ENCODE measurements around the gene LBP. TPM values are rescaled to one million over a fixed set of nuclear protein-coding genes. Genes with fewer than 3 reads are reported as not detected.
"Not testable (repeated sequence)": the region's sequence is repeated elsewhere in the genome, so short reads cannot be mapped to it uniquely, and the experiment has no call there.

The LBP gene
- total and polyA plus RNA-seq, 5 donors: 0.42 to 6.3 (median 1.9) TPM

GRCh38 chr20:38393259-38393658 lies 47.0 kb downstream of the LBP start:
- Histone ChIP-seq H3K27me3 (ENCODE audit: control insufficient read depth, insufficient read depth) (no peaks in the 10 kb centered on the region), H3K4me1 (ENCODE audit: control insufficient read depth, insufficient read depth, low read length) (no peaks in the 10 kb centered on the region), H3K4me3 (ENCODE audit: low read length) (no peak overlapping the region), H3K9me3 (ENCODE audit: control insufficient read depth, low read length) (no peaks in the 10 kb centered on the region), H3K27ac (ENCODE audit: low read length) (no peak overlapping the region)
- intact Hi-C loops (cut with DNase I): loop anchor here in 1 of 4 donors (10.0 kb wide), 1 partner anchor 168 kb away; no protein-coding TSS in a partner anchor
- no peak for ATAC-seq
- DNase-seq: no peak
- 83% methylated on average over 5 of the region's 5 CpGs for WGBS

GRCh38 chr20:38395165-38395564 lies 48.9 kb downstream of the LBP start:
- WGBS: 35% methylated on average over 2 of the region's 2 CpGs
- ATAC-seq (peak; percentile 84 to 87), DNase-seq (peak in 2 of 3 donors; percentile 28 to 67)
- Histone ChIP-seq H3K4me1 (ENCODE audit: control insufficient read depth, insufficient read depth, low read length) (no peaks in the 10 kb centered on the region), H3K9me3 (ENCODE audit: control insufficient read depth, low read length) (no peaks in the 10 kb centered on the region), H3K27ac (ENCODE audit: low read length) (no peak overlapping the region), H3K4me3 (ENCODE audit: low read length) (no peak overlapping the region), H3K27me3 (ENCODE audit: control insufficient read depth, insufficient read depth) (no peaks in the 10 kb centered on the region)
- intact Hi-C loops (cut with DNase I): loop anchor here in 1 of 4 donors (10.0 kb wide), 1 partner anchor 170 kb away; no protein-coding TSS in a partner anchor

GRCh38 chr20:38395751-38396395 lies 49.6 kb downstream of the LBP start:
- not testable (repeated sequence) for H3K4me1 ChIP-seq (ENCODE audit: control insufficient read depth, insufficient read depth, low read length); DNase-seq; H3K9me3 ChIP-seq (ENCODE audit: control insufficient read depth, low read length); H3K27ac ChIP-seq (ENCODE audit: low read length); H3K27me3 ChIP-seq (ENCODE audit: control insufficient read depth, insufficient read depth); H3K4me3 ChIP-seq (ENCODE audit: low read length)
- WGBS: 60% methylated on average over 2 of the region's 2 CpGs
- ATAC-seq: peak; percentile 40 to 77
- intact Hi-C loops (cut with DNase I): loop anchor here in 1 of 4 donors (10.0 kb wide), 1 partner anchor 171 kb away; no protein-coding TSS in a partner anchor

GRCh38 chr20:38402089-38402488 lies 55.8 kb downstream of the LBP start:
- ATAC-seq: no peak
- Histone ChIP-seq H3K4me3 (ENCODE audit: low read length) (no peak overlapping the region), H3K4me1 (ENCODE audit: control insufficient read depth, insufficient read depth, low read length) (no peaks in the 10 kb centered on the region), H3K27me3 (ENCODE audit: control insufficient read depth, insufficient read depth) (no peaks in the 10 kb centered on the region), H3K9me3 (ENCODE audit: control insufficient read depth, low read length) (no peaks in the 10 kb centered on the region), H3K27ac (ENCODE audit: low read length) (no peak overlapping the region)
- WGBS: 93% methylated on average over 5 of the region's 5 CpGs
- DNase-seq: no peak
- intact Hi-C loops (cut with DNase I): loop anchor here in 1 of 4 donors (10.0 kb wide), 1 partner anchor 57 kb away; the partner anchor contains the start of gene LBP

- WGBS: 76% methylated on average over 8 of the region's 8 CpGs
- H3K27ac ChIP-seq (ENCODE audit: low read length): no peak overlapping the region
- intact Hi-C loops (cut with DNase I): loop anchor here in 1 of 4 donors (10.0 kb wide), 1 partner anchor 58 kb away; the partner anchor contains the start of gene LBP
These were observed 56.5 kb downstream of the LBP start for GRCh38 chr20:38402816-38403215.

GRCh38 chr20:38404016-38404415 lies 57.7 kb downstream of the LBP start:
- ATAC-seq: no peak

More at GRCh38 chr20:38402816-38403215, 56.5 kb downstream of the LBP start:
- H3K4me3 ChIP-seq (ENCODE audit: low read length): no peak overlapping the region
- H3K27me3 ChIP-seq (ENCODE audit: control insufficient read depth, insufficient read depth): no peaks in the 10 kb centered on the region
- H3K9me3 ChIP-seq (ENCODE audit: control insufficient read depth, low read length): no peaks in the 10 kb centered on the region
- H3K4me1 ChIP-seq (ENCODE audit: control insufficient read depth, insufficient read depth, low read length): no peaks in the 10 kb centered on the region
- DNase-seq (no peak), ATAC-seq (no peak)

GRCh38 chr20:38405132-38405531 lies 58.9 kb downstream of the LBP start:
- no peak for ATAC-seq
- Histone ChIP-seq H3K27ac (ENCODE audit: low read length) (no peak overlapping the region), H3K27me3 (ENCODE audit: control insufficient read depth, insufficient read depth) (no peaks in the 10 kb centered on the region), H3K4me1 (ENCODE audit: control insufficient read depth, insufficient read depth, low read length) (no peaks in the 10 kb centered on the region), H3K9me3 (ENCODE audit: control insufficient read depth, low read length) (no peaks in the 10 kb centered on the region), H3K4me3 (ENCODE audit: low read length) (no peak overlapping the region)
- 73% methylated on average over 2 of the region's 2 CpGs for WGBS
- intact Hi-C loops (cut with DNase I): loop anchor here in 1 of 4 donors (10.0 kb wide), 1 partner anchor 60 kb away; the partner anchor contains the start of gene LBP
- no peak for DNase-seq

More at GRCh38 chr20:38404016-38404415, 57.7 kb downstream of the LBP start:
- Histone ChIP-seq H3K4me3 (ENCODE audit: low read length) (no peak overlapping the region), H3K27me3 (ENCODE audit: control insufficient read depth, insufficient read depth) (no peaks in the 10 kb centered on the region), H3K4me1 (ENCODE audit: control insufficient read depth, insufficient read depth, low read length) (no peaks in the 10 kb centered on the region), H3K9me3 (ENCODE audit: control insufficient read depth, low read length) (no peaks in the 10 kb centered on the region), H3K27ac (ENCODE audit: low read length) (no peak overlapping the region)
- intact Hi-C loops (cut with DNase I): loop anchor here in 1 of 4 donors (10.0 kb wide), 1 partner anchor 59 kb away; the partner anchor contains the start of gene LBP
- DNase-seq: no peak

GRCh38 chr20:38406476-38406875 lies 60.2 kb downstream of the LBP start:
- 87% methylated on average over 5 of the region's 5 CpGs for WGBS
- Histone ChIP-seq H3K4me3 (ENCODE audit: low read length) (no peak overlapping the region), H3K9me3 (ENCODE audit: control insufficient read depth, low read length) (no peaks in the 10 kb centered on the region), H3K27ac (ENCODE audit: low read length) (no peak overlapping the region), H3K4me1 (ENCODE audit: control insufficient read depth, insufficient read depth, low read length) (no peaks in the 10 kb centered on the region), H3K27me3 (ENCODE audit: control insufficient read depth, insufficient read depth) (no peaks in the 10 kb centered on the region)
- no peak for ATAC-seq
- intact Hi-C loops (cut with DNase I): loop anchor here in 1 of 4 donors (10.0 kb wide), 1 partner anchor 62 kb away; the partner anchor contains the start of gene LBP
- no peak for DNase-seq

GRCh38 chr20:38407321-38407720 lies 61.0 kb downstream of the LBP start:
- no peak overlapping the region for H3K4me3 ChIP-seq (ENCODE audit: low read length)
- intact Hi-C loops (cut with DNase I): loop anchor here in 1 of 4 donors (10.0 kb wide), 1 partner anchor 63 kb away; the partner anchor contains the start of gene LBP
- 92% methylated on average over 29 of the region's 29 CpGs for WGBS
- ATAC-seq (no peak), DNase-seq (peak in 1 of 3 donors; percentile 73)
- H3K9me3 ChIP-seq (ENCODE audit: control insufficient read depth, low read length): no peaks in the 10 kb centered on the region
- H3K4me1 ChIP-seq (ENCODE audit: control insufficient read depth, insufficient read depth, low read length): no peaks in the 10 kb centered on the region
- no peaks in the 10 kb centered on the region for H3K27me3 ChIP-seq (ENCODE audit: control insufficient read depth, insufficient read depth)
- no peak overlapping the region for H3K27ac ChIP-seq (ENCODE audit: low read length)

GRCh38 chr20:38407822-38408221 lies 61.5 kb downstream of the LBP start:
- not testable (repeated sequence) for H3K9me3 ChIP-seq (ENCODE audit: control insufficient read depth, low read length); H3K27me3 ChIP-seq (ENCODE audit: control insufficient read depth, insufficient read depth); H3K27ac ChIP-seq (ENCODE audit: low read length); DNase-seq; H3K4me1 ChIP-seq (ENCODE audit: control insufficient read depth, insufficient read depth, low read length); ATAC-seq; H3K4me3 ChIP-seq (ENCODE audit: low read length)
- intact Hi-C loops (cut with DNase I): loop anchor here in 1 of 4 donors (10.0 kb wide), 1 partner anchor 63 kb away; the partner anchor contains the start of gene LBP
- WGBS: 90% methylated on average over 9 of the region's 9 CpGs

GRCh38 chr20:38412877-38413577 lies 66.7 kb downstream of the LBP start:
- Histone ChIP-seq H3K4me3 (ENCODE audit: low read length) (no peak overlapping the region), H3K27me3 (ENCODE audit: control insufficient read depth, insufficient read depth) (no peaks in the 10 kb centered on the region), H3K9me3 (ENCODE audit: control insufficient read depth, low read length) (no peaks in the 10 kb centered on the region), H3K4me1 (ENCODE audit: control insufficient read depth, insufficient read depth, low read length) (no peaks in the 10 kb centered on the region), H3K27ac (ENCODE audit: low read length) (no peak overlapping the region)
- ATAC-seq (no peak), DNase-seq (no peak)
- WGBS: 70% methylated on average over 9 of the region's 9 CpGs
- intact Hi-C loops (cut with DNase I): no loop called here

Measured in right cardiac atrium (tissue), 5 donors.